DOHH2 (cell line): ENCODE measurements around the gene DENND1B.

Source experiments
- H3F3A ChIP-seq: fragments of 200-600 bp; sonication (generic), shearing (Covaris generic); 2 replicates; pipeline ENCODE4 v1.6.0; 2016; ENCODE audit warnings: antibody characterized with exemption, mild to moderate bottlenecking; ENCODE audit not compliant: control insufficient read depth, insufficient read depth
- H3K27ac ChIP-seq: fragments of 200-600 bp; sonication (generic); 2 replicates; pipeline ENCODE4 v1.5.1; 2014; ENCODE audit warnings: low read depth, mild to moderate bottlenecking, low read length, moderate library complexity
- H3K27me3 ChIP-seq: fragments of 200-600 bp; sonication (generic); 2 replicates; pipeline ENCODE4 v1.6.1; 2014; ENCODE audit warnings: mild to moderate bottlenecking, low read length, mixed read lengths; ENCODE audit not compliant: control insufficient read depth
- H3K36me3 ChIP-seq: fragments of 200-600 bp; sonication (generic); 2 replicates; pipeline ENCODE4 v1.6.1; 2014; ENCODE audit warnings: mild to moderate bottlenecking, low read length, moderate library complexity, mixed read lengths; ENCODE audit not compliant: control insufficient read depth
- H3K4me1 ChIP-seq: fragments of 200-600 bp; sonication (generic); 2 replicates; pipeline ENCODE4 v1.6.1; 2014; ENCODE audit warnings: mild to moderate bottlenecking, low read length, mixed read lengths; ENCODE audit not compliant: control insufficient read depth
- H3K4me2 ChIP-seq: fragments of 200-600 bp; sonication (generic); 2 replicates; pipeline ENCODE4 v1.6.0; 2014; ENCODE audit warnings: mild to moderate bottlenecking, low read length, moderate library complexity
- H3K4me3 ChIP-seq: fragments of 200-600 bp; sonication (generic); 2 replicates; pipeline ENCODE4 v1.5.1; 2014; ENCODE audit warnings: mild to moderate bottlenecking, low read length, mixed read lengths
- H3K79me2 ChIP-seq: fragments of 200-600 bp; sonication (generic); 2 replicates; pipeline ENCODE4 v1.6.1; 2014; ENCODE audit warnings: mild to moderate bottlenecking, low read length, mixed read lengths; ENCODE audit not compliant: control insufficient read depth
- H3K9me2 ChIP-seq: fragments of 200-600 bp; sonication (generic); replicated peaks from 2 replicates; pipeline ENCODE4 v1.6.1; 2014; ENCODE audit warnings: mild to moderate bottlenecking, low read length, mixed read lengths; ENCODE audit not compliant: control insufficient read depth
- H3K9me3 ChIP-seq: fragments of 200-600 bp; sonication (generic); 2 replicates; pipeline ENCODE4 v1.6.1; 2014; ENCODE audit warnings: antibody characterized with exemption, low read length, mixed read lengths; ENCODE audit not compliant: control insufficient read depth, insufficient read depth
- H4K20me1 ChIP-seq: fragments of 200-600 bp; sonication (generic); 2 replicates; pipeline ENCODE4 v1.6.0; 2014; ENCODE audit warnings: low read depth, mild to moderate bottlenecking, antibody characterized with exemption, low read length, moderate library complexity; ENCODE audit not compliant: control insufficient read depth, insufficient read depth
- EZH2phosphoT487 ChIP-seq: fragments of 200-600 bp; sonication (generic); IDR thresholded peaks from 2 replicates; pipeline ENCODE4 v1.6.1; 2017; ENCODE audit warnings: borderline replicate concordance, mild to moderate bottlenecking, antibody characterized with exemption, low read length, moderate library complexity, mixed read lengths
- TF ChIP-seq, protein P1 (sequence below): fragments of 200-600 bp; sonication (generic); IDR thresholded peaks from one replicate; pipeline ENCODE4 v1.5.1; 2014; ENCODE audit warnings: antibody characterized with exemption, mild to moderate bottlenecking, low read depth, low read length; ENCODE audit not compliant: poor library complexity, severe bottlenecking

The DENND1B gene

DNA sequence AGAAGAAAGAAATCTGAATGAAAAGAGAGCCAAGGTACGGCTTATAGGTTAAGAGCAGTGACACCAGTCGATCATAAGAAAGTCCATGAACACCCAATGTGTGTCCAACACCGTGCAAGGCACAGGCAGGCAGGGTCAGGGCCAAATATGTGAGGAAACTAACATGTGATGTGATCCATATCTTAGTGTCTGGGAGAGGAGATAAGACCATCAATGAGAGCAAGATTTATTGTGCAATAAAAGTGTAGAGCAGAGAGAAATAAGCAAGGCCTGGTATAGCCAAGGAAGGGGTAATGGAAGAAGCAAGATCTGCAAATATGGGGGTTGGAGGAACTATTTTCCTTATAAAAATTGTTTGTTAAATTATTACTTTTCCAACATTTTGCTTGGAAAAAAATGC lies 308.5 kb downstream of the DENND1B start:
- H3F3A ChIP-seq, result no peaks in the 10 kb centered on the region
- no peaks in the 10 kb centered on the region; the same call in 1 of the 2 replicates for H3K4me1 ChIP-seq
- no peaks in the 10 kb centered on the region for H3K9me3 ChIP-seq
- no peaks in the 10 kb centered on the region for H3K79me2 ChIP-seq
- TF ChIP-seq EZH2phosphoT487, result no peak
- TF ChIP-seq, protein P1, sequence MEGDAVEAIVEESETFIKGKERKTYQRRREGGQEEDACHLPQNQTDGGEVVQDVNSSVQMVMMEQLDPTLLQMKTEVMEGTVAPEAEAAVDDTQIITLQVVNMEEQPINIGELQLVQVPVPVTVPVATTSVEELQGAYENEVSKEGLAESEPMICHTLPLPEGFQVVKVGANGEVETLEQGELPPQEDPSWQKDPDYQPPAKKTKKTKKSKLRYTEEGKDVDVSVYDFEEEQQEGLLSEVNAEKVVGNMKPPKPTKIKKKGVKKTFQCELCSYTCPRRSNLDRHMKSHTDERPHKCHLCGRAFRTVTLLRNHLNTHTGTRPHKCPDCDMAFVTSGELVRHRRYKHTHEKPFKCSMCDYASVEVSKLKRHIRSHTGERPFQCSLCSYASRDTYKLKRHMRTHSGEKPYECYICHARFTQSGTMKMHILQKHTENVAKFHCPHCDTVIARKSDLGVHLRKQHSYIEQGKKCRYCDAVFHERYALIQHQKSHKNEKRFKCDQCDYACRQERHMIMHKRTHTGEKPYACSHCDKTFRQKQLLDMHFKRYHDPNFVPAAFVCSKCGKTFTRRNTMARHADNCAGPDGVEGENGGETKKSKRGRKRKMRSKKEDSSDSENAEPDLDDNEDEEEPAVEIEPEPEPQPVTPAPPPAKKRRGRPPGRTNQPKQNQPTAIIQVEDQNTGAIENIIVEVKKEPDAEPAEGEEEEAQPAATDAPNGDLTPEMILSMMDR, result no peak
- no peak overlapping the region for H3K4me2 ChIP-seq
- no peaks in the 10 kb centered on the region for H3K36me3 ChIP-seq
- no peaks in the 10 kb centered on the region for H3K9me2 ChIP-seq
- no peaks in the 10 kb centered on the region for H4K20me1 ChIP-seq
- no peak overlapping the region for H3K4me3 ChIP-seq
- no peak overlapping the region for H3K27ac ChIP-seq
- no peaks in the 10 kb centered on the region for H3K27me3 ChIP-seq

DNA sequence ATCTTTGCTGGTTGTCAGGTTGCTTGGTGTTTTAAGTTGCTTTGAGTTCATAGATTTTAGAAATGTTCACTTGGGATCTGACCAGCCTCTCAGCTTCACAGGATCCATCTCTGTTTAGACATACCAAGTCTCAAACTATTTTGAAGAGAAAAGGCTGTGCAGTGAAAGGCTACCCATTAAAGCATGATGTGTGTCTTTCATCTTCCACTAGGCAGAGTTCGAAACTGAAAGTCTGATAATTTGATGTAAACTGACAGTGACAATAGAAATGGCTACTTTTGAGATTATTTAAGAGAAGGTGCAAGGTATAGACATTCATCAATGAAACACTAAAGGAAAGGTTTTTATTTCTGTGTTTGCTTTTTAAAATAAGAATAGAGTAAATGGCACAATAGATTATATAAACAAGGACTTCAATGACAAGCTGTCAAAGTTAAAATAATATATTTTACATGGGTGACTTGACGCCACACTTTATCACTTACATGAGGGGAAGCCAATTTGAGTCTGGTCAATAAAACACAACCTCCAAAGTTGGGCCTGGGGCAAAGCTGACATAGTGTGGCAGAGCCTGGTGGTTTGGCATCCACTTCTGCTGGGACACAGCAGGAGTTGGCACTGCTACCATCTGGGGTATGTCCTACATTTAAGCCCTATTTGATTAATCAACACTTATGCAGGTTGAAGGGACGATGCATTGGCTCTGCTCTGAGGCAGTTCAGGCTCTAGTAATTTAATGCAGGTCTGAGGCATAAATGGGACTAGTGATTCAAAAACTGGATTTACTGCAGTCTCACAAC lies 309.6 kb downstream of the DENND1B start:
- H3K27ac ChIP-seq, result no peak overlapping the region
- no peak overlapping the region for H3K4me3 ChIP-seq
- H3K79me2 ChIP-seq, result no peaks in the 10 kb centered on the region
- H3K27me3 ChIP-seq, result no peaks in the 10 kb centered on the region
- H3K9me3 ChIP-seq, result no peaks in the 10 kb centered on the region
- H3K9me2 ChIP-seq, result no peaks in the 10 kb centered on the region
- no peaks in the 10 kb centered on the region for H3K36me3 ChIP-seq
- H3K4me1 ChIP-seq, result no peaks in the 10 kb centered on the region; the same call in 1 of the 2 replicates
- H3K4me2 ChIP-seq, result no peak overlapping the region
- H4K20me1 ChIP-seq, result no peaks in the 10 kb centered on the region
- no peaks in the 10 kb centered on the region for H3F3A ChIP-seq
- TF ChIP-seq, protein P1, result no peak
- TF ChIP-seq EZH2phosphoT487, result no peak

DNA sequence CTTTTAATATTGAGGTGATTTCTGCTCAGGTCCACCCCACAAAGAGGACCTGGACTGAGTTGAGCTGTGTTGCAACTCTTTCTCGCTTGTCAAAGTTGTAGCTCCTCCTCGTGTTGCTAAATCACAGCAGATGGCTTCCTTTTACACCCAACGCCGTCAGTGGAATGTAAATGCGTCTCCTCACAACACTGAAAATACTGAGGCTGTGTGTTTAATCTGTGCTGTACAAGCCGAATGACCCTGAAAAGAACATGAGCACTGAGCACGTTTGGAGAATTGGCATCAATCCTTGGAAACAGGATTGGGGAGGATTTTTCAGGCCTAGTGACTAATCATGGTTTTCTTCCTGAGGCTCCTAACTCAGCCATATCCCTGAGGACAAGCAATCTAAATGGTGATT lies 311.2 kb downstream of the DENND1B start:
- no peak overlapping the region for H3K27ac ChIP-seq
- H4K20me1 ChIP-seq, result no peaks in the 10 kb centered on the region
- H3K79me2 ChIP-seq, result no peaks in the 10 kb centered on the region
- no peaks in the 10 kb centered on the region for H3K36me3 ChIP-seq
- H3K9me3 ChIP-seq, result no peaks in the 10 kb centered on the region
- H3K9me2 ChIP-seq, result no peaks in the 10 kb centered on the region
- H3F3A ChIP-seq, result no peaks in the 10 kb centered on the region
- TF ChIP-seq, protein P1, result no peak
- no peak for TF ChIP-seq EZH2phosphoT487
- H3K4me2 ChIP-seq, result no peak overlapping the region
- H3K27me3 ChIP-seq, result no peaks in the 10 kb centered on the region
- no peak overlapping the region for H3K4me3 ChIP-seq
- H3K4me1 ChIP-seq, result no peaks in the 10 kb centered on the region
